ENCODE data around the gene GOLGB1.

Gene GOLGB1

GRCh38 chr3:121670676-121671075, 78.9 kb downstream of the GOLGB1 start:
- DNase-seq (no peak), ATAC-seq (no peak)
- no peak overlapping the region for H3K27ac Mint-ChIP-seq
- H3K9me3 Mint-ChIP-seq: no peaks in the 10 kb centered on the region
- no peaks in the 10 kb centered on the region for H3K27me3 Mint-ChIP-seq
- no peak overlapping the region for H3K4me3 Mint-ChIP-seq
- no peaks in the 10 kb centered on the region for H3K4me1 Mint-ChIP-seq

- Mint-ChIP-seq H3K27ac (no peak overlapping the region), H3K4me3 (no peak overlapping the region), H3K4me1 (no peaks in the 10 kb centered on the region)
Measured at GRCh38 chr3:121667333-121667732, 82.2 kb downstream of the GOLGB1 start.

GRCh38 chr3:121665488-121665887, 84.1 kb downstream of the GOLGB1 start:
- ATAC-seq (no peak), DNase-seq (no peak)
- Mint-ChIP-seq H3K4me3 (no peak overlapping the region), H3K27ac (no peak overlapping the region), H3K4me1 (peaks cover 11% of the 10 kb centered on the region), H3K9me3 (no peaks in the 10 kb centered on the region), H3K27me3 (no peaks in the 10 kb centered on the region)

More at GRCh38 chr3:121667333-121667732, 82.2 kb downstream of the GOLGB1 start:
- ATAC-seq: no peak
- Mint-ChIP-seq H3K9me3 (no peaks in the 10 kb centered on the region), H3K27me3 (no peaks in the 10 kb centered on the region)
- no peak for DNase-seq

DNA sequence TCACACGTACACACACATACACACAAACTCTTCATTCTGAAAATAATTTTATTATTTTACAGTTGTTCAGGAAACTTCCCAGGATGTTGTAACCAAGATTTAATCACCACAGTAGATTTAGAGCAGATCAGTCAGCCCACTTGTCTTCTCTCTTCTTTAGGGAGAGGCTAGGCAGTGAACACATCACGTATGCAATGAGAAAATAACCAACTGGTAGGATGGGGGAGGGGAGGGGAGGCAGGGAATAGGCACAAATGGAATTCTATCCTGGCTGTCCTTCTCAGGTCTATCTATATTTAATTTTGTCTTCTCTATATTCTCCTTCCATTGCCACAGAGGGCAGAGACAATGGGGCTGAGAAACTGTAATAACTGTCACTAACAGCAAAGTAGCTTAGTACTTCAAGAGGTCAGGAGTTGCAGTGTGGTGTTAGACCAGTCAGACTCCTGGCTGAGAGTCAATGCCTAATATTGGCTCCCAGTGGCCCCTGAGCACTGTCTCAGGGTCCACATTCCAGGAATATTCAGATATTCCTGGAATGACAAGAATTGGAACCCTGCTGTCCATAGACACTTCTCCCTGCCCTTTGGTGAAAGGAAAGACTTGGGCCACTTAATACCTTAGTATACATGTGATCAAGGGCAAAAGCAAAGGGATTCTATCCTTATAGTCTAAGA, 86.2 kb downstream of the GOLGB1 start:
- no peak overlapping the region for H3K27ac Mint-ChIP-seq
- ATAC-seq (no peak), DNase-seq (no peak)
- no peaks in the 10 kb centered on the region for H3K9me3 Mint-ChIP-seq
- no peaks in the 10 kb centered on the region for H3K27me3 Mint-ChIP-seq
- no peak overlapping the region for H3K4me3 Mint-ChIP-seq
- H3K4me1 Mint-ChIP-seq: peaks cover 26% of the 10 kb centered on the region

DNA sequence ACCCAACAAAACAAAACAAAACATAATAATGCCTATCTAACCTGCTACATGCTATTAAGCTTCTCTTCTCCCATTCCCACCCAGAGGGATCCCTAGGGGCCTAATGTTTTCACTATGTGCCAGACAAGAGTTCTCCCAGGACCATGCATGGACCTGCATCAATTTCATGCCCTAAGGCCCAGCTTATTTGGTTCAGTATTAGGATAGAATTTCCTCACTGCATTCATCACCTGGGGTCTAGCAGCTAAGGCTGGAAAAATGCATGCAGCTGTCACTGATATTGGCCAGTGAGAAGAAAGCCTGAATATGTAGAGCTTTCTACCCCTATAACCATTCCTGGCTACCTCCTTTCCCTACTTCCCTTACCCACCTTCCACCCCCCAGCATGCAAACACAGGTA, 86.8 kb downstream of the GOLGB1 start:
- ATAC-seq (no peak), DNase-seq (no peak)
- H3K9me3 Mint-ChIP-seq: no peaks in the 10 kb centered on the region
- peaks cover 32% of the 10 kb centered on the region for H3K4me1 Mint-ChIP-seq
- H3K4me3 Mint-ChIP-seq: no peak overlapping the region
- no peaks in the 10 kb centered on the region for H3K27me3 Mint-ChIP-seq
- H3K27ac Mint-ChIP-seq: no peak overlapping the region

- H3K9me3 Mint-ChIP-seq: no peaks in the 10 kb centered on the region
- H3K4me1 Mint-ChIP-seq: peaks cover 46% of the 10 kb centered on the region
- DNase-seq (no peak), ATAC-seq (no peak)
- H3K27me3 Mint-ChIP-seq: no peaks in the 10 kb centered on the region
- H3K27ac Mint-ChIP-seq: peak overlapping the region; percentile 96 to 98
- H3K4me3 Mint-ChIP-seq: peak overlapping the region; percentile 89 to 96
Measured at GRCh38 chr3:121661376-121661775, 88.2 kb downstream of the GOLGB1 start.

DNA sequence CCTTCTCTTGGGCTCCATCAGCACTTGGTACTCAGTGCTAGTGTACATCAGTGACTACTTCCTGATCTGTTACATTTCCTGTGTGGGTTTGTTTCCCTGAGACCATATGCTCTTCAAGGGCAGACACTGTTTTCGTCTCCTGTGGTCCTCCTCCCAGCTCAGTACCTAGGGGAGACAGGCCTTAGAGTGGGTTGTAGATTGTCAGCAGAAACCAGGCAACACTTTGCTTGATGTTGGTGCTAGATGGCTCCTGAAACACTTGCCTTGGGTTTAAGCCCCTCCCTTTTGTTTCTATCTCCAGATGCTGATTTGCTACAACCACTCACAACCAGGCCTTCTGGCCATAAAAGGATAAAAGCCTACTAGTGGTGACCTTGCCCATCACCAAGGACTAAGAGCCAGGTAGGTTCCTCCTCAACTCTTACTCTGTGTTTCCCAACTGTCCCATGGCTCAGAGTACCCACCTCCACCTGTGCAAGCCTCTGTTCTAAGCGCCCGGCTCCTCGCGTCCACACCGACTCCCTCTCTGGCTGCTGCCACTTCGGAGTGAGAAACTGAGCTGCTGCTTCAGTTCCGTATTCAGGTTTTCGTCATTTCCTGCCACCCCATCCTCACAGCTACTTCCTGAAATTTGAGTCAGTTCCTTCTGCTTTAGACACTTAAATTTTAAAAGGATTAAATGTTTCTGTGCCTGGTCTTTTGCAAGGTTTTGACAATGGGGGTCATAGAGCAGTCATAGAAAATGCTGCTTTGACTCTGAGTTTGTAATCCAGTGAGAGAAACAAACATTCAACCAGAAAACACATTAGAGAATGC, 89.0 kb downstream of the GOLGB1 start, which contains the start of gene HCLS1:
TSS of gene HCLS1 (minus strand) at position 548 of the 816 bp plus-strand sequence. CDS start 2,556 bp downstream, outside the sequence.
- H3K4me3 Mint-ChIP-seq: peak within 1 kb of the TSS; percentile 89 to 96
- no peaks in the 10 kb centered on the region for H3K27me3 Mint-ChIP-seq
- ATAC-seq (peak; percentile 89), DNase-seq (peak; percentile 70 to 77)
- peaks cover 52% of the 10 kb centered on the region for H3K4me1 Mint-ChIP-seq
- H3K9me3 Mint-ChIP-seq: no peaks in the 10 kb centered on the region
- H3K27ac Mint-ChIP-seq: peak within 1 kb of the TSS; percentile 96 to 98

- Mint-ChIP-seq H3K27me3 (no peaks in the 10 kb centered on the region), H3K4me3 (peak overlapping the region; percentile 89 to 96), H3K9me3 (no peaks in the 10 kb centered on the region), H3K4me1 (peaks cover 58% of the 10 kb centered on the region), H3K27ac (peak overlapping the region; percentile 96 to 98)
- DNase-seq (no peak), ATAC-seq (no peak)
Measured at GRCh38 chr3:121659586-121659985, 90.0 kb downstream of the GOLGB1 start.

DNA sequence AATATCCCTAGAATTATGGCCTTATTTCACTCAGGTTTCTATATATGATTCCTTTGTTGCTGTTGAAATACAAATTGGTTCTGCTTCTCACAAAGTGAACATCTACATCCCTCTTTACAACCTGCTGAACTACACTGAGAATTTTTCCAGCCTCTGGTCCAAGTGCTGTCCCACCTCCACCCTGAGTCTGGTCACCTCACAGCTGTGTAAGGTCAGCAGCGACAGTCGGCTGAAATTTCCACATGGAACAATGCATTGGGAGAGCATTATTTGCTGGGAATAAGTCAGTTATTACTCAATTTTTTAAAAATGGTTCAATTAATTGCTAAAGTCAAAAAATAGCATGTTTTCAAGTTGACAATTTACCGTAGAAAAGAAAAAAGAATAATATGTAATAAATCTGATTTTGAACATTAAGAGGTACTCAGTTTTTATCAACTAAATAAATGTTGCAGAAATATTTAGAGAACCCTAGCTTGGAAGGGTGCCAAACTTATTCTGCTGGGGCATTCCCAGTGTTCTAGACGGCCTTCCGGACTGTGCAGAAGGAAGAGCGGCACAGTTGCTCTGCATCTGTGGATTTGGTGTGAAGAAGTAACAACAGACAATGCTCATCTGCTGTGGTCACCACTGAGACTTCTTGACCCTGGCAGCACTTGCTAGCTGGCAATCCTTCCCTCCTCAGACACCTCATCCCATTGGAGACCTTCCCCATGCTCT, 90.7 kb downstream of the GOLGB1 start:
- ATAC-seq: no peak
- Mint-ChIP-seq H3K27ac (peak overlapping the region; percentile 96 to 98), H3K9me3 (no peaks in the 10 kb centered on the region), H3K4me1 (peaks cover 65% of the 10 kb centered on the region), H3K27me3 (no peaks in the 10 kb centered on the region), H3K4me3 (peak overlapping the region; percentile 89 to 96)
- no peak for DNase-seq

GRCh38 chr3:121654493-121655385, 94.8 kb downstream of the GOLGB1 start:
- no peaks in the 10 kb centered on the region for H3K27me3 Mint-ChIP-seq
- ATAC-seq (peak; percentile 96), DNase-seq (no peak)
- peaks cover 76% of the 10 kb centered on the region for H3K4me1 Mint-ChIP-seq
- H3K4me3 Mint-ChIP-seq: peak overlapping the region; percentile 43 to 69
- H3K27ac Mint-ChIP-seq: peak overlapping the region; percentile 59 to 63
- no peaks in the 10 kb centered on the region for H3K9me3 Mint-ChIP-seq

GRCh38 chr3:121651684-121652083, 97.9 kb downstream of the GOLGB1 start:
- ATAC-seq (no peak), DNase-seq (no peak)
- no peak overlapping the region for H3K27ac Mint-ChIP-seq
- H3K27me3 Mint-ChIP-seq: no peaks in the 10 kb centered on the region
- peaks cover 57% of the 10 kb centered on the region for H3K4me1 Mint-ChIP-seq
- peak overlapping the region in 1 of 2 donors; percentile 29 for H3K4me3 Mint-ChIP-seq
- H3K9me3 Mint-ChIP-seq: no peaks in the 10 kb centered on the region

DNA sequence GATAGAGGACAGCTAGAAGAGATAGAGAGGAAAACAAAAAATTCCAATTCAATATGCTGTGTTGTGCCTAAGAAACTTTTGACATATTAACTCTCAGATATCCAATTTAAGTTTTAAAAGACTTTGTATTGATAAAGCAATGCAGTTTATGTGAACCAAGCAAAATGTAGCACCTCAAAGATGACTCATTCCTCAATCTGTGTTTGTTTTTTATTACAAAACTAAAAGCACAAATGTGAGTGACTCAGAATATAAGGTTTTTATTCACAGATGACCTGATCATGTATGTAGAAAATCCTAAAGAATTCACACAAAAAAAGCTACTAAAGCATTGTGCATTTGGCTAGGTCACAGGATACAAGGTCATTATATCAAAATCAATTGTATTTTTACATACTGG, 99.9 kb downstream of the GOLGB1 start:
- H3K4me3 Mint-ChIP-seq: peak overlapping the region in 1 of 2 donors; percentile 39
- no peak for DNase-seq
- H3K4me1 Mint-ChIP-seq: peaks cover 42% of the 10 kb centered on the region
- H3K27me3 Mint-ChIP-seq: no peaks in the 10 kb centered on the region
- no peaks in the 10 kb centered on the region for H3K9me3 Mint-ChIP-seq
- no peak overlapping the region for H3K27ac Mint-ChIP-seq
- no peak for ATAC-seq

DNA sequence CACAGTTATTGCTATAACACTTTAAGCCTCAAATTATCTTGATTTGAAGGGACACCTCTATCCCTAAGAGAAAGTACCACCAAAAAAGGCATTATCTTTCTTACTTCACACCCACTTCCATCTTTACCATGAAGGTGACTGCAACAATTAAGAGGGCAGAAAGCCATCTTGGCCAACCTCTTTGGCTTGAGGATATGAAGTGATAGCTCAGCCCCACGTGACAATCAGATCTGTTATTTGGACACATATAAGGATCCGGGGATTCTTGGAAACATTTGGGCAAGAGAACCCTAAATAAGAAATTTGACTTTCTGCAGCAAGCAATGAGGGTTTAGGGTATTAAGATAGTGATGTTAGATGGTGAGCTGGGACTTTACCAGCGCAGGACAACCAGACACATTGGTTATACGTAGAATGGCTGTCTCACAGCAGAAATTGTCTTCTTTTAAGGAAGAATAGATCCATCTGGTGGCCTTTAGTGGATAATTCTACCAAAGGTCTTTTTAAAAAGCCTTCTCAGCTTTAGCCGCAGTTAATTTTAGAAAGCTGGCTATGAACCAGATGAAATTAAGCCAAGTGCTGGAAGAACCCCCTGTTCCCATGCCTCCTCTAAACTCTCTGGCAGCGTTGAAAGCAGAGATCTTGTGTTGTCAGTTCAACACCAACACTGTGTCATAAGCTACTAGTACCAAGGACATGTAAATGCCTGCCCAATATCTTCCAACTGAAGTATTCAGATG, 101.2 kb downstream of the GOLGB1 start:
- no peak overlapping the region for H3K27ac Mint-ChIP-seq
- DNase-seq: no peak
- H3K27me3 Mint-ChIP-seq: no peaks in the 10 kb centered on the region
- H3K9me3 Mint-ChIP-seq: no peaks in the 10 kb centered on the region
- no peak for ATAC-seq
- H3K4me1 Mint-ChIP-seq: peaks cover 32% of the 10 kb centered on the region
- no peak overlapping the region for H3K4me3 Mint-ChIP-seq

DNA sequence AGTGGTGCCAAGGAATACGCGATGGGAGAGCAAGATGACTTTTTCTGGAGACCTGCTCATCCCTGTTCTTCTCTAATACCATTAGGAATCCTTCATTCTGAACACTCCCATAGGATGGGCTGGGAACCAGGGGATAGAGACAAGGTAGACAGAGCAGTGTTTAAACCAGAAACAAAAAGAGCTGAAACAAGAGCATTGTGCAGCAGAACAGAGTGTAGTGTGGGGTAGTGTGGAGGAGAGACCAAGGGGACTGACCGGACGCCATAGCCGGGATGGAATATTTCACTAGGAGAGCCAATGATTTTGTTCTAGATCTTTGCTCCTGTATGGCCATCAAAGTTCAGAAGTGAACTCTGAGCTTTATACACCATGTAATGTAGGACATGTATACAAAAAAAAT, 104.5 kb downstream of the GOLGB1 start:
- H3K27ac Mint-ChIP-seq: no peak overlapping the region

More for the DNA sequence above, 104.5 kb downstream of the GOLGB1 start:
- no peaks in the 10 kb centered on the region for H3K27me3 Mint-ChIP-seq
- H3K4me1 Mint-ChIP-seq: peaks cover 30% of the 10 kb centered on the region
- H3K9me3 Mint-ChIP-seq: no peaks in the 10 kb centered on the region
- ATAC-seq (no peak), DNase-seq (no peak)
- no peak overlapping the region for H3K4me3 Mint-ChIP-seq

Data from stimulated activated naive CD8-positive, alpha-beta T cell treated with anti-CD3 and anti-CD28 coated beads, Interleukin-15, amount 100 ng/mL, for 72 hours (primary cell).